ENCODE results near the gene THRA.

Gene THRA

GRCh38 chr17:40097931-40098845, 35.4 kb downstream of the THRA start:
- Histone ChIP-seq H3K4me3 (ENCODE audit: low read depth, low read length) (peak overlapping the region; percentile 42), H3K36me3 (ENCODE audit: control insufficient read depth, insufficient read depth, low read length) (peaks cover 36% of the 10 kb centered on the region), H3K4me1 (ENCODE audit: control insufficient read depth, insufficient read depth, low read length) (peaks cover 31% of the 10 kb centered on the region), H3K27ac (ENCODE audit: low read depth, low read length) (peak overlapping the region; percentile 53), H3K9ac (ENCODE audit: low read depth, low read length) (no peak overlapping the region), H3K9me3 (ENCODE audit: control insufficient read depth, insufficient read depth, low read length) (no peaks in the 10 kb centered on the region), H3K27me3 (ENCODE audit: control insufficient read depth, insufficient read depth, low read length) (peaks cover 22% of the 10 kb centered on the region)

- peak overlapping the region; percentile 61 for H3K4me3 ChIP-seq (ENCODE audit: low read depth, low read length)
- H3K9me3 ChIP-seq (ENCODE audit: control insufficient read depth, insufficient read depth, low read length): no peaks in the 10 kb centered on the region
- no peak overlapping the region for H3K9ac ChIP-seq (ENCODE audit: low read depth, low read length)
- H3K27ac ChIP-seq (ENCODE audit: low read depth, low read length): peak overlapping the region; percentile 53
- peaks cover 22% of the 10 kb centered on the region for H3K27me3 ChIP-seq (ENCODE audit: control insufficient read depth, insufficient read depth, low read length)
- H3K4me1 ChIP-seq (ENCODE audit: control insufficient read depth, insufficient read depth, low read length): peaks cover 36% of the 10 kb centered on the region
- H3K36me3 ChIP-seq (ENCODE audit: control insufficient read depth, insufficient read depth, low read length): peaks cover 28% of the 10 kb centered on the region
Measured at GRCh38 chr17:40098846-40099618, 36.3 kb downstream of the THRA start.

DNA sequence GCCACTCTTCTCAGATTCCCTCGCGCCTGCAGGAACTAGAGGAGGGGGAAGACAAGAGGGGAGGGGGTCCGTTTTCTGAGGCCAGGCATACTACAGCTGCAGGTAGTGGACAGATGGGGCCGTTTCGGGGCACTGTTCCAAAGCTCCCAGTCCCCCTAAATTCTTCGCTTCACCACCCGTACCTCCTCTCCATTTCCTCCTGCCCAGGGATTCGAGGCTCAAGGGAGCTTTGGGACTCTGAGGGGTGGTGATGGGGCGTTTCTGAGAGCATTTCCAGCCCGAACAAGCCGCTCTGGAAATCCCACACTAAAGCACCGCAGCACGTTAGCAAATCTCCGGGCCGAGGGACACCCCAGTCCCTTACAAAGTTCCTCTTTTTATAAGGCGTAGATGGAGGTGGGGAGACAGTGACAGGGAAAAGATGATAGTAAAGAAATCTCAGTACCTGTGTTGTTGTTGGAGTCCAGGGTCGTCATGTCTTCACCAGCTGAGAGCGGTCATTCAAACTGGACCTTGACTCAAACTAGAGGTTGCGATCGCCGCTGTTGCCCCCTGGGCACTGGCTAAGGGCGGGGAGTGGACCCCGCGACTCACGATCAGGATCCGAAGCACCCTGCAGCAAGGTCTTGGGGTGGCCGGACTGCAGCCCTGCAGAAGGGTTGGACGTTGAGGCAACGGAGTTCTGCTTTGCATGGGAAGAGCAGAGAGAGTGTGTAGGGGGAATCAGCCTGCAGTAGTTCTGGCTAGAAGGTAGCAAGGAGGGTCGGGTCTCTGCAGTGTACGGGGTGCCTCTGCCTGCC, 37.1 kb downstream of the THRA start:
- peaks cover 21% of the 10 kb centered on the region for H3K36me3 ChIP-seq (ENCODE audit: control insufficient read depth, insufficient read depth, low read length)
- no peak overlapping the region; the same call in 1 of the 2 replicates for H3K9ac ChIP-seq (ENCODE audit: low read depth, low read length)
- H3K9me3 ChIP-seq (ENCODE audit: control insufficient read depth, insufficient read depth, low read length): no peaks in the 10 kb centered on the region
- H3K27ac ChIP-seq (ENCODE audit: low read depth, low read length): no peak overlapping the region
- peak overlapping the region; percentile 61 for H3K4me3 ChIP-seq (ENCODE audit: low read depth, low read length)
- H3K4me1 ChIP-seq (ENCODE audit: control insufficient read depth, insufficient read depth, low read length): peaks cover 42% of the 10 kb centered on the region
- peaks cover 22% of the 10 kb centered on the region for H3K27me3 ChIP-seq (ENCODE audit: control insufficient read depth, insufficient read depth, low read length)

DNA sequence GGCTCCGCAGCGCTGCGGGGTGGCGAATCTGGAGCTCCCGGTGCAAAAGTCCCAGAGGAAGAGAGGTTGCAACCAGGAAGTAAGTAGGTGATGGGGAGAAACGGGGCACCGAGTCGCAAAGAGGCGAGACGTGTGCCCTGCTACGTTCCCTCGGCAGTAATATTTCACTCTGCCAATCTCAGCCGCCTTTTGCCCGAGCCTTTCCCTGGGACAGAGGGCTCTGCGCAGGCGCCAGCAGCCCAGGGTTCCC, 37.6 kb downstream of the THRA start, which contains the start of gene NR1D1:
NR1D1 (minus strand) TSS at position 171 of the 250 bp plus-strand sequence. CDS start 495 bp downstream, outside the sequence.
- Histone ChIP-seq H3K4me1 (ENCODE audit: control insufficient read depth, insufficient read depth, low read length) (peaks cover 46% of the 10 kb centered on the region), H3K36me3 (ENCODE audit: control insufficient read depth, insufficient read depth, low read length) (peaks cover 16% of the 10 kb centered on the region), H3K4me3 (ENCODE audit: low read depth, low read length) (peak within 1 kb of the TSS; percentile 61), H3K27me3 (ENCODE audit: control insufficient read depth, insufficient read depth, low read length) (peaks cover 24% of the 10 kb centered on the region), H3K27ac (ENCODE audit: low read depth, low read length) (peak within 1 kb of the TSS; percentile 88), H3K9me3 (ENCODE audit: control insufficient read depth, insufficient read depth, low read length) (no peaks in the 10 kb centered on the region), H3K9ac (ENCODE audit: low read depth, low read length) (no peak within 1 kb of the TSS; the same call in 1 of the 2 replicates)

GRCh38 chr17:40100669-40101366, 38.1 kb downstream of the THRA start:
- Histone ChIP-seq H3K9ac (ENCODE audit: low read depth, low read length) (no peak overlapping the region; the same call in 1 of the 2 replicates), H3K9me3 (ENCODE audit: control insufficient read depth, insufficient read depth, low read length) (no peaks in the 10 kb centered on the region), H3K4me3 (ENCODE audit: low read depth, low read length) (peak overlapping the region; percentile 61), H3K27me3 (ENCODE audit: control insufficient read depth, insufficient read depth, low read length) (peaks cover 29% of the 10 kb centered on the region), H3K4me1 (ENCODE audit: control insufficient read depth, insufficient read depth, low read length) (peaks cover 50% of the 10 kb centered on the region), H3K36me3 (ENCODE audit: control insufficient read depth, insufficient read depth, low read length) (peaks cover 12% of the 10 kb centered on the region), H3K27ac (ENCODE audit: low read depth, low read length) (peak overlapping the region; percentile 88)

DNA sequence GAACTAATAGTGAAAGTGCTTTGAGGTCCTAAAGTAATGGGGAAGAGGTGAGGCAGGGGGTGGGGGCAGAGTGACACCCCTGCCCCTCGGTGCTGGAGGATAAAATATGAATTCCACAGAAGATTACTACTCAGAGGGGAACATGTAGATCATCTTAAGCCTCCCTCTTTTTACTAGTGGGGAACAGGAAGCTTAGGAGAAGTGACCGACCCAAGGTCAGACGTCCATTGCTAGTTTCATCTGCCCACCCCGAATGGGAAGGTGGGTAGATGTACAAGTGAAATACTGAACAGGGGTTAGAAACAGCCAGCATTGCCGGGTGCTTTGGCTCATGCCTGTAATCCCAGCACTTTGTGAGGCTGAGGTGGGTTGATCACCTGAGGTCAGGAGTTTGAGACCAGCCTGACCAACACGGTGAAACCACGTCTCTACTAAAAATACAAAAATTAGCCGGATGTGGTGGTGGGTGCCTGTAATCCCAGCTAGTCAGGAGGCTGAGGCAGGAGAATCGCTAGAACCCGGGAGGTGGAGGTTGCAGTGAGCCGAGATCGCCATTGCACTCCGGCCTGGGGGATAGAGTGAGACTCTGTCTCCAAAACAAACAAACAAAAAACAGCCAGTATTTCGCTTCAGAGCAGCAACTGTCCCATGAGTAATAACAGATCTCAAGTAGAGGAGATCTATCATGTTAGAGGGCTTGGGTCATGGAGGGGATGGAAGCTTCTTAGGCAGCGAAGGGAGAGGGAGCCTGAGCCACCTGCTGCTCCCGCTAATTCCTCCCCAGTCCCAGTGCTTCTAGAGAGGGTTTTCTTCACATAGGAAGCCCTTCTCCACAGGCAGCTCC, 38.8 kb downstream of the THRA start:
- peaks cover 37% of the 10 kb centered on the region for H3K27me3 ChIP-seq (ENCODE audit: control insufficient read depth, insufficient read depth, low read length)
- H3K4me3 ChIP-seq (ENCODE audit: low read depth, low read length): no peak overlapping the region
- no peaks in the 10 kb centered on the region for H3K9me3 ChIP-seq (ENCODE audit: control insufficient read depth, insufficient read depth, low read length)
- peak overlapping the region; percentile 88 for H3K27ac ChIP-seq (ENCODE audit: low read depth, low read length)
- H3K4me1 ChIP-seq (ENCODE audit: control insufficient read depth, insufficient read depth, low read length): peaks cover 54% of the 10 kb centered on the region
- H3K9ac ChIP-seq (ENCODE audit: low read depth, low read length): no peak overlapping the region
- peaks cover 5% of the 10 kb centered on the region; the same call in 1 of the 2 replicates for H3K36me3 ChIP-seq (ENCODE audit: control insufficient read depth, insufficient read depth, low read length)

DNA sequence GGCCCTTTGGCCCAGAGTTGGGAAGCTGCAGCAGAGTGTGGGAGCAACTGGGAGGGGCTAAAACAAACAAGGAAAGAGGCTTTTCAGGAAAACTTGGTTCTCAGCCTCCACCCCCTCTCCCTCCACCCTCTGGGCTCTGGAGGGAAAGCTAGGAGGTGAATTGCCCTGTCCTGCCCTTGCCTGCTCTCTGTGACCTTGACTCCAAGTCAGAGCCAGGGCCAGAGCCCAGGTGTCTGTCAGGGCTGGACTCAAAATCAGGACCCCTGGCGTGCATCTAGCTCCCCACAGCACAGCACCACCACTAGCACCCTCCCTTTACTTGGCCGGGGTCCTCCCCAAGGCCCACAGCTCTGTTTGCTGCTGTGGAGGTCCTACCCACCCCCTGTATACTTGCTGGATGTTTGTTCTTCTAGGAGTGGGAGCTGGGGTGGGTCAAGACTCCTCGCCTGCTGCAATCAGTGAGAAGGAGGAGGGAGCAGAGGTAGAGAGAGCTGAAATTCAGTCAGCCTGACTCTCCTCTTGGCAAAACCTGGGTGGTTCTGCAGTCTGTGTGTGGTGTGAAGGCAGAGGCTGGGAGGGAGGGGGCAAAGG, 40.4 kb downstream of the THRA start:
- no peaks in the 10 kb centered on the region for H3K9me3 ChIP-seq (ENCODE audit: control insufficient read depth, insufficient read depth, low read length)
- peak overlapping the region; percentile 53 for H3K27ac ChIP-seq (ENCODE audit: low read depth, low read length)
- H3K27me3 ChIP-seq (ENCODE audit: control insufficient read depth, insufficient read depth, low read length): peaks cover 53% of the 10 kb centered on the region
- H3K4me1 ChIP-seq (ENCODE audit: control insufficient read depth, insufficient read depth, low read length): peaks cover 66% of the 10 kb centered on the region
- H3K36me3 ChIP-seq (ENCODE audit: control insufficient read depth, insufficient read depth, low read length): no peaks in the 10 kb centered on the region
- H3K9ac ChIP-seq (ENCODE audit: low read depth, low read length): no peak overlapping the region
- H3K4me3 ChIP-seq (ENCODE audit: low read depth, low read length): no peak overlapping the region

GRCh38 chr17:40103688-40104087, 40.9 kb downstream of the THRA start:
- H3K4me1 ChIP-seq (ENCODE audit: control insufficient read depth, insufficient read depth, low read length): peaks cover 65% of the 10 kb centered on the region

GRCh38 chr17:40104594-40105486, 42.1 kb downstream of the THRA start:
- H3K9ac ChIP-seq (ENCODE audit: low read depth, low read length): no peak overlapping the region
- H3K4me1 ChIP-seq (ENCODE audit: control insufficient read depth, insufficient read depth, low read length): peaks cover 63% of the 10 kb centered on the region
- H3K27ac ChIP-seq (ENCODE audit: low read depth, low read length): no peak overlapping the region
- peaks cover 46% of the 10 kb centered on the region for H3K27me3 ChIP-seq (ENCODE audit: control insufficient read depth, insufficient read depth, low read length)
- no peak overlapping the region for H3K4me3 ChIP-seq (ENCODE audit: low read depth, low read length)
- no peaks in the 10 kb centered on the region for H3K36me3 ChIP-seq (ENCODE audit: control insufficient read depth, insufficient read depth, low read length)
- no peaks in the 10 kb centered on the region for H3K9me3 ChIP-seq (ENCODE audit: control insufficient read depth, insufficient read depth, low read length)

More at GRCh38 chr17:40103688-40104087, 40.9 kb downstream of the THRA start:
- Histone ChIP-seq H3K4me3 (ENCODE audit: low read depth, low read length) (no peak overlapping the region), H3K9me3 (ENCODE audit: control insufficient read depth, insufficient read depth, low read length) (no peaks in the 10 kb centered on the region), H3K27me3 (ENCODE audit: control insufficient read depth, insufficient read depth, low read length) (peaks cover 53% of the 10 kb centered on the region), H3K9ac (ENCODE audit: low read depth, low read length) (no peak overlapping the region), H3K27ac (ENCODE audit: low read depth, low read length) (no peak overlapping the region), H3K36me3 (ENCODE audit: control insufficient read depth, insufficient read depth, low read length) (no peaks in the 10 kb centered on the region)
